Heart right ventricle (tissue), 16 donors: ENCODE measurements around the gene ATG2A. TPM values are rescaled to one million over a fixed set of nuclear protein-coding genes. Genes with fewer than 3 reads are reported as not detected.

Experiments
- ATAC-seq, 8 donors: fragments of 200-7000 bp; cut with Tn5 transposase; one replicate each; pipeline ENCODE4 v1.9.1; 2020; ENCODE audit warnings: mild to moderate bottlenecking in 8 of 8, moderate library complexity in 8 of 8, moderate number of reproducible peaks in 1 of 8
- DNase-seq, 2 donors: peaks; one replicate each; pipeline ENCODE4 v3.0.0-alpha.2; 2020
- H3K27ac ChIP-seq, 10 donors: fragments of 200-600 bp; sonication (generic) in 2 of 10; one replicate each; pipeline versions ENCODE4 v1.5.0 to v1.8.0; 2020 to 2022; ENCODE audit warnings: mild to moderate bottlenecking in 3 of 10
- H3K27me3 ChIP-seq, 7 donors: fragments of 200-600 bp; one replicate each; pipeline ENCODE4 v1.8.0; 2021 to 2022; ENCODE audit warnings: mild to moderate bottlenecking in 2 of 7
- H3K36me3 ChIP-seq, 9 donors: fragments of 200-600 bp; sonication (generic) in 1 of 9; one replicate each; pipeline versions ENCODE4 v1.5.0 to v1.8.0; 2020 to 2022; ENCODE audit warnings: mild to moderate bottlenecking in 2 of 9
- H3K4me1 ChIP-seq, 9 donors: fragments of 200-600 bp; sonication (generic) in 1 of 9; one replicate each; pipeline versions ENCODE4 v1.5.0 to v1.8.0; 2020 to 2022; ENCODE audit warnings: mild to moderate bottlenecking in 4 of 9
- H3K4me3 ChIP-seq, 10 donors: fragments of 200-600 bp; sonication (generic) in 2 of 10; one replicate each; pipeline versions ENCODE4 v1.5.0 to v1.8.0; 2020 to 2022; ENCODE audit warnings: mild to moderate bottlenecking in 7 of 10, moderate library complexity in 2 of 10
- H3K9me3 ChIP-seq, 11 donors: fragments of 200-600 bp in 10 of 11; sonication (generic) in 2 of 11; one replicate each; pipeline versions ENCODE4 v1.5.0 to v1.8.0; 2013 to 2022; ENCODE audit warnings: mild to moderate bottlenecking in 2 of 11, control low read depth in 1 of 11, moderate library complexity in 1 of 11
- WGBS, 2 donors: extraction: QIAGEN DNeasy Blood & Tissue Kit; methylation state at CpG; one replicate each; pipeline ENCODE4 v1.1.7; 2013; ENCODE audit warnings: inconsistent platforms in 1 of 2; 5-methylcytosine and 5-hydroxymethylcytosine counted together
- intact Hi-C, 10 donors: fragments of 100-400 bp; cut with DNase I; formaldehyde crosslinking; loops; one replicate each; pipeline versions ENCODE4 v1.11.1 to v1.14.2; 2022
- polyA plus RNA-seq, 2 donors: library from polyadenylated mRNA; stranded (reverse); fragments of 200-250 nt; gene quantifications; one replicate each; pipeline ENCODE4 v1.2.3, GENCODE V29; 2013
- total RNA-seq, 10 donors: library from RNA; stranded (reverse); fragmentation: NEBNext Ultra II Directional in 3 of 10; extraction: Animal tissue kit (Norgen Biotek cat#: 25700) in 3 of 10; gene quantifications; one replicate each; pipeline versions ENCODE4 v1.2.1 to v1.2.4, GENCODE V29; 2021 to 2023
- TF ChIP-seq, protein P1 (sequence below), 9 donors: fragments of 200-600 bp; sonication (generic) in 2 of 9; IDR thresholded peaks; one replicate each; pipeline versions ENCODE4 v1.5.0 to v1.8.0; 2021 to 2022; ENCODE audit warnings: antibody characterized with exemption in 9 of 9, mild to moderate bottlenecking in 5 of 9, moderate library complexity in 1 of 9
- donor health status: Arrhythmogenic right ventricular cardiomyopathy.
- donor health status: ischemic (EF 13 %, LVEDD 7.1; RV severe dilation, severe dysfunction).
- donor health status: healthy with polysubstance abuse.
- donor health status: DM: no; HTN: yes; CAD: no.
- donor health status: DM: no; HTN: no; CAD: no.
- donor health status: ischemic (EF 25% LVEDD 6.9; RV normal size, moderate dysfunction).
- donor health status: ischemic (EF 25% LVEDD 5.7; RV mildly dilated, moderate dysfunction).
- donor health status: healthy.
- donor health status: DM: yes; HTN: yes; CAD: no.
- donor health status: Ischemic cardiomyopathy.
- donor health status: ischemic (EF 35%, LVEDD 5.7; RV mildly dilated, moderate dysfunction).
- donor health status: nonischemic (EF 11% LVEDD 7.7; RV severe dilation, severe dysfunction).
- donor health status: DM: yes; HTN: yes; CAD: no.
- donor health status: PGD.
- donor health status: ischemic (EF 29% LVEDD 5.4; RV normal size, mild dysfunction).
- donor health status: nonischemic (EF 23%, LVEDD 6.1; RV moderate dilation, normal function).

Gene ATG2A
- total and polyA plus RNA-seq, 12 donors, result 12.4 to 18.6 (median 16.0) TPM

DNA sequence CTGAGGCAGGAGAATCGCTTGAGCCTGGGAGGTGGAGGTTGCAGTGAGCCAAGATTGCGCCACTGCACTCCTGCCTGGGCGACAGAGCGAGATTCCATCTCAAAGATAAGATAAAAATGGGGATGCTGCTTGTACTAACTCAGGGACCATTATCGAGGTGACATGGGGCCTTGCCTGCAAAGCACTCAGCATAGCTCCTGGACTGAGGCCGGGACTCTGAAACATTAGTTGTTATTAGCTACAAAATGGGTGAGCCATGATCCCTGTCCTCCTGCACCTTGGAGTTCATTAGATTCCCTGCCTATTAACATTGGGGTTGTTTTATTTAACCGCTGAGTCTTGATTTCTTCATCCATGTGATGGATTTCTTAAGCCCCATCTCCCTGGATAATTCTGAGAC lies 12.6 kb upstream of the ATG2A start:
- Histone ChIP-seq H3K4me3 (no peak overlapping the region), H3K27me3 (no peaks in the 10 kb centered on the region), H3K4me1 (peaks cover 6 to 22% (median 15%) of the 10 kb centered on the region in 9 donors), H3K27ac (no peak overlapping the region), H3K9me3 (no peaks in the 10 kb centered on the region), H3K36me3 (peaks cover 0 to 83% (median 43%) of the 10 kb centered on the region in 9 donors)
- DNase-seq, result no peak
- intact Hi-C loops, result loop anchor here in 6 of 10 donors (5.0 to 10.0 kb wide), 5 partner anchors 48 to 155 kb away; partner anchors contain the start of genes BATF2 (in 4 of the 6), ARL2 (in 1 of the 6), CDCA5 (in 1 of the 6) and ZFPL1 (in 1 of the 6)
- TF ChIP-seq, protein P1, sequence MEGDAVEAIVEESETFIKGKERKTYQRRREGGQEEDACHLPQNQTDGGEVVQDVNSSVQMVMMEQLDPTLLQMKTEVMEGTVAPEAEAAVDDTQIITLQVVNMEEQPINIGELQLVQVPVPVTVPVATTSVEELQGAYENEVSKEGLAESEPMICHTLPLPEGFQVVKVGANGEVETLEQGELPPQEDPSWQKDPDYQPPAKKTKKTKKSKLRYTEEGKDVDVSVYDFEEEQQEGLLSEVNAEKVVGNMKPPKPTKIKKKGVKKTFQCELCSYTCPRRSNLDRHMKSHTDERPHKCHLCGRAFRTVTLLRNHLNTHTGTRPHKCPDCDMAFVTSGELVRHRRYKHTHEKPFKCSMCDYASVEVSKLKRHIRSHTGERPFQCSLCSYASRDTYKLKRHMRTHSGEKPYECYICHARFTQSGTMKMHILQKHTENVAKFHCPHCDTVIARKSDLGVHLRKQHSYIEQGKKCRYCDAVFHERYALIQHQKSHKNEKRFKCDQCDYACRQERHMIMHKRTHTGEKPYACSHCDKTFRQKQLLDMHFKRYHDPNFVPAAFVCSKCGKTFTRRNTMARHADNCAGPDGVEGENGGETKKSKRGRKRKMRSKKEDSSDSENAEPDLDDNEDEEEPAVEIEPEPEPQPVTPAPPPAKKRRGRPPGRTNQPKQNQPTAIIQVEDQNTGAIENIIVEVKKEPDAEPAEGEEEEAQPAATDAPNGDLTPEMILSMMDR (IDR thresholded peaks at IDR 0.05), result no peak
- 91 to 95% methylated on average over 7 of the region's 7 CpGs for WGBS, 2 donors
- no peak for ATAC-seq

DNA sequence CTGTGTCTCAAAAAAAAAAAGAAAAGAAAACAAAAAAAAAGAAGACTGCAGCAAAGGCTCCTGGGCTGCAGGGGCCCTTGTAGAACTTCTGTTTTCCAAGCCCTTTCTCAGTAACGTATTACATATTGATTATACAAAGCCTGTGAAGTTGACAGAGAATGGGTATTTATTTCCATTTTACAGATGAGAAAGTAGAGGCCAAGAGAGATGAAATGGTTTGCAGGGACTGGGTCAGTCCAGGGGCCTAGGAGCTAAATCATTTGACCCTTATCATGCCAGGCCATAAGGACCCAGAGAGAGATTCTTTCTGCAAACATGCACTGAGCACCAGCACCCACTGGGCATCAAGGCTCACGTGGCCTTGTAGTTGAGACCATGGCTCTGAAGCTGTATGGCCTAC lies 11.9 kb upstream of the ATG2A start:
- H3K4me3 ChIP-seq, result no peak overlapping the region
- no peaks in the 10 kb centered on the region for H3K9me3 ChIP-seq
- TF ChIP-seq, protein P1 (IDR thresholded peaks at IDR 0.05), result no peak
- no peak overlapping the region for H3K27ac ChIP-seq
- WGBS, 2 donors, result 98 to 99% methylated on average over 2 of the region's 2 CpGs
- H3K36me3 ChIP-seq, result peaks cover 0 to 77% (median 43%) of the 10 kb centered on the region in 9 donors
- ATAC-seq (no peak), DNase-seq (no peak)
- intact Hi-C loops, result loop anchor here in 6 of 10 donors (5.0 to 10.0 kb wide), 5 partner anchors 48 to 156 kb away; partner anchors contain the start of genes BATF2 (in 4 of the 6), ARL2 (in 1 of the 6), CDCA5 (in 1 of the 6) and ZFPL1 (in 1 of the 6)
- no peaks in the 10 kb centered on the region for H3K27me3 ChIP-seq
- H3K4me1 ChIP-seq, result peaks cover 6 to 24% (median 15%) of the 10 kb centered on the region in 9 donors

DNA sequence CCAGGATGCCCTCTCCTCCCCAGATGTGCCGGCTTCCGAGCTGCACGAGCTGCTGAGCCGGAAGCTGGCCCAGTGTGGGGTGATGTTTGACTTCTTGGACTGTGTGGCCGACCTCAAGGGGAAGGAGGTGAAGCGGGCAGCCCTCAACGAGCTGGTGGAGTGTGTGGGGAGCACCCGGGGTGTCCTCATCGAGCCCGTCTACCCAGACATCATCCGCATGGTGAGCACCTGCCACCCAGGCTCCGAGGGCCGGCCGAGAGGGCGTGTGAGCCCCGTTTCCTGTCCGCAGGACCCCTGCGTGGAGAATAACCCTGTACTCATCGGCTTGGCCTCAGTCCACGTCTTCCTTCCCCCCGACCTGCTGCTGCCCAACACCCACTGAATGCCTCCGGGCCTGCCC lies 9.7 kb upstream of the ATG2A start:
- Histone ChIP-seq H3K27ac (no peak overlapping the region), H3K4me3 (no peak overlapping the region), H3K36me3 (peaks cover 0 to 54% (median 27%) of the 10 kb centered on the region in 9 donors), H3K4me1 (peaks cover 10 to 34% (median 21%) of the 10 kb centered on the region in 9 donors), H3K9me3 (no peaks in the 10 kb centered on the region), H3K27me3 (no peaks in the 10 kb centered on the region)
- TF ChIP-seq, protein P1 (IDR thresholded peaks at IDR 0.05), result no peak
- intact Hi-C loops, result loop anchor here in 6 of 10 donors (5.0 to 10.0 kb wide), 5 partner anchors 51 to 158 kb away; partner anchors contain the start of genes BATF2 (in 4 of the 6), ARL2 (in 1 of the 6), CDCA5 (in 1 of the 6) and ZFPL1 (in 1 of the 6)
- ATAC-seq (no peak), DNase-seq (no peak)
- 76 to 79% methylated on average over 22 of the region's 22 CpGs for WGBS, 2 donors

DNA sequence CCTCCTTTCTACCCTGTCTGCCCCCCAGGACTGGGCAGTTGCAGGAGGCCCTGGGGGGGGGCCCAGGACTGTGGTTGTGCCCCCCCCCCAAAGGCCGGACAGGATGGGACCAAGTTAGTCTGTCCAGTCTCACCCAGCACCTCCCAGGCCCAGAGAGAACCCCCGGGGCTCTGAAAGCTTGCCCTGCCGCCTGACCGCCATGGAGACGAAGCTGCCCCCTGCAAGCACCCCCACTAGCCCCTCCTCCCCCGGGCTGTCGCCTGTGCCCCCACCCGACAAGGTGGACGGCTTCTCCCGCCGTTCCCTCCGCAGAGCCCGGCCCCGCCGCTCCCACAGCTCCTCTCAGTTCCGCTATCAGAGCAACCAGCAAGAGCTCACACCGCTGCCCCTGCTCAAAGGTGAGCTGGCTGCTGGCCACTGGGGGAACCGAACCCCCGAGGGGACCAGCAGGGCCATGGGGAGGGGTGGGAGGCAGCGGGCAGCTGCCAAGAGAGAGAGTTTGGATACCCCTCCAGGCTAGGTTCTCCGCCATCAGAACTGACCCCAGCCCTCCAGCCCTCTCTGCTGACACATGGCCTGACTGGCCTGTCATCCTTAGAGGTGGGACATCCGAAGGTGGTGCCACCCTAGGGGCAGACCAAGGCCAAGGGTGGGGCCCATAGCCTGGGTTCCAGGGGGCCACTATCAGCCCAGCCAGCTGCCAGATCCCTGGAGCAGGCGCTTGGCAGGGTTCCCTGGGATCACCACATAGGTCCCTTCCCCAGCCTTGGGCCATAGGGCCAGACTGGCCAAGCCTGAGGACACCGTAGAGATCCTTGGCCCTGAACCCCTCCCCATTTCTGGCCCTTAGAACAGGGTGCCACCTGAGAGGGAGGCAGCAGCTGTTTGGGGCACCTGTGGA lies 8.8 kb upstream of the ATG2A start:
- H3K27ac ChIP-seq, result peak overlapping the region in 5 of 10 donors; percentile 89 to 96 (median 96)
- peak overlapping the region; percentile 84 to 100 (median 98) for H3K4me3 ChIP-seq
- H3K4me1 ChIP-seq, result peaks cover 10 to 34% (median 21%) of the 10 kb centered on the region in 9 donors
- peaks cover 0 to 45% (median 18%) of the 10 kb centered on the region in 9 donors for H3K36me3 ChIP-seq
- ATAC-seq (no peak), DNase-seq (no peak)
- H3K9me3 ChIP-seq, result no peaks in the 10 kb centered on the region
- intact Hi-C loops, result loop anchor here in 6 of 10 donors (5.0 to 10.0 kb wide), 5 partner anchors 52 to 159 kb away; partner anchors contain the start of genes BATF2 (in 4 of the 6), ARL2 (in 1 of the 6), CDCA5 (in 1 of the 6) and ZFPL1 (in 1 of the 6)
- WGBS, 2 donors, result 53 to 62% methylated on average over 20 to 24 of the region's 24 CpGs
- TF ChIP-seq, protein P1 (IDR thresholded peaks at IDR 0.05), result no peak
- H3K27me3 ChIP-seq, result no peaks in the 10 kb centered on the region
